GM12864 (cell line): ENCODE measurements around the gene SCYL3.
"Not testable (repeated sequence)": the region's sequence is repeated elsewhere in the genome, so short reads cannot be mapped to it uniquely, and the experiment has no call there.

Experiments
- DNase-seq: peaks from one replicate; pipeline ENCODE4 v3.0.0-alpha.2; 2011; ENCODE audit warnings: low read depth
- H3K4me3 ChIP-seq: 2 replicates; pipeline ENCODE4 v1.5.1; 2011; ENCODE audit warnings: mild to moderate bottlenecking, low read depth, low read length, control low read depth
- CTCF ChIP-seq: IDR thresholded peaks from 2 replicates; pipeline ENCODE4 v1.5.1; 2011; ENCODE audit warnings: low read depth, mild to moderate bottlenecking, moderate library complexity, low read length, control low read depth, inconsistent platforms; ENCODE audit errors: missing control alignments

Gene SCYL3

GRCh38 chr1:169816617-169817016 lies 77.1 kb downstream of the SCYL3 start:
- no peak for TF ChIP-seq CTCF
- no peak overlapping the region for H3K4me3 ChIP-seq
- no peak for DNase-seq

DNA sequence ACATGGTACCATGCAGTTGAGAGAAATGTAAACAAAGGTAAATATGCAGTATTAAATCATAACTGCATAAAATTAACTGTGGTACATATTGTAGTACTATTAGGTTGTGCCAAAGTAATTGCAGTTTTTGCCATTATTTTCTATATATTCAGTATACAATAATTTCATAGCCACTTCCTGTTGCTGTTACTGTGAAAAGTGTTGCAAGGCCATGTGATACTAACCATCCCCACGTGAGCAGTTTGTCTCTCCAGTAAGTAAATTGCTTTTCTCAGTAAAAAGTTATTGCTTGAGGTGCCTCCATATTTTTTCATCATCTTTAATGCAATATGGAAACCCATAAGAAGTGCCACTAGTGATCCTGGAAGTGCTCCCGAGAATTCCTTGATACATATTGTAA lies 79.4 kb downstream of the SCYL3 start:
- no peak for DNase-seq
- no peak for TF ChIP-seq CTCF
- no peak overlapping the region for H3K4me3 ChIP-seq

- no peak overlapping the region for H3K4me3 ChIP-seq
- DNase-seq, result no peak
- no peak for TF ChIP-seq CTCF
Observed at GRCh38 chr1:169812131-169812530, 81.6 kb downstream of the SCYL3 start.

GRCh38 chr1:169811418-169812035 lies 82.2 kb downstream of the SCYL3 start:
- not testable (repeated sequence) for H3K4me3 ChIP-seq, DNase-seq

- peak; percentile 41 for TF ChIP-seq CTCF
- DNase-seq, result no peak
- H3K4me3 ChIP-seq, result no peak overlapping the region
Observed at GRCh38 chr1:169809370-169810095, 84.2 kb downstream of the SCYL3 start.

DNA sequence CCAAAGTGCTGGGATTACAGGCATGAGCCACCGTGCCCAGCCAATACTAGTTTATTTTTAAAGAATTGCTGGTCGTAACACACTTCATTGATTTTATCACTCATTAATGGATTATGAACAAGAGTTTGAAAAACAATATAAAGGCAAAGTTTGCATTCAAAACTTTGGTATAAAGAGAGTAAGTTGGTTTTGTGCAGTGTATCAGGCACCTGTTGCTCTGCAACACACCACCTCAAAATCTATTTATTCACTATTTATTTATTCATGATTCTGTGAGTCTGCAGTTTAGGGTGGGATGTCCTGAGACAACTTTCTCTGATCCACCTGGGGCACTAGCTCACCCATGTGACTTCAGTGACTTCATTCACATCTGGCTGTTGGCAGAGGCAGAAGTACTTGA lies 88.8 kb downstream of the SCYL3 start:
- TF ChIP-seq CTCF, result no peak
- H3K4me3 ChIP-seq, result no peak overlapping the region
- no peak for DNase-seq

DNA sequence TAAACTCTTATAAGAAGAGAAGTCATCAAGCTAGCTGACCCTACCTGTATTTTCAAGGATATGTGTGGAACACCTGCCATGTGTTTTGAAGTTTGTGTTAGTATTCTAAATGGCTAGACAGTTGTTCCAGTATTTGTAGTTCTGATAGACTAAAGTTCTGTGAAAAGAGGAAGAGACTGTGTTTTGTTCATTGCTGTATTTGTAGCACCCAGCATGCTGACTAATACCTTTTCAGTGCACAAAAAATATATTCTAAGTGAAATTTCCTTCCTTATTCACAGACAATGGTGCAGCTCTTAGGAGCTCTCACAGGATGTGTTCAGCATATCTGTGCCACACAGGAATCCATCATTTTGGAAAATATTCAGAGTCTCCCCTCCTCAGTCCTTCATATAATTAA lies 90.8 kb downstream of the SCYL3 start:
- DNase-seq, result no peak
- TF ChIP-seq CTCF, result no peak
- H3K4me3 ChIP-seq, result no peak overlapping the region
